Measurements from ENCODE around the gene CD58.

Gene CD58

GRCh38 chr1:116508085-116508983, 62.5 kb downstream of the CD58 start:
- TF ChIP-seq REST (IDR thresholded peaks at IDR 0.05; ENCODE audit: insufficient read depth in 1 of 2, low read depth in 2 of 2, low read length in 2 of 2) (no peak), TAF1 (IDR thresholded peaks at IDR 0.05; ENCODE audit: borderline replicate concordance, insufficient read depth, low read length) (no peak), FOXP2 (optimal IDR thresholded peaks at IDR 0.05; ENCODE audit: borderline replicate concordance, extremely low read depth, extremely low read length, insufficient read depth) (no peak), POLR2AphosphoS5 (IDR thresholded peaks at IDR 0.05; ENCODE audit: low read depth, low read length) (no peak), SIN3A (IDR thresholded peaks at IDR 0.05; ENCODE audit: borderline replicate concordance, insufficient read depth, low read length) (no peak)

- TF ChIP-seq SIN3A (IDR thresholded peaks at IDR 0.05; ENCODE audit: borderline replicate concordance, insufficient read depth, low read length) (no peak), REST (IDR thresholded peaks at IDR 0.05; ENCODE audit: insufficient read depth in 1 of 2, low read depth in 2 of 2, low read length in 2 of 2) (no peak), POLR2AphosphoS5 (IDR thresholded peaks at IDR 0.05; ENCODE audit: low read depth, low read length) (no peak), FOXP2 (optimal IDR thresholded peaks at IDR 0.05; ENCODE audit: borderline replicate concordance, extremely low read depth, extremely low read length, insufficient read depth) (no peak), TAF1 (IDR thresholded peaks at IDR 0.05; ENCODE audit: borderline replicate concordance, insufficient read depth, low read length) (no peak)
These were observed 63.2 kb downstream of the CD58 start for GRCh38 chr1:116507631-116508030.

GRCh38 chr1:116506132-116507004, 64.5 kb downstream of the CD58 start:
- TF ChIP-seq FOXP2 (optimal IDR thresholded peaks at IDR 0.05; ENCODE audit: borderline replicate concordance, extremely low read depth, extremely low read length, insufficient read depth): no peak
- TF ChIP-seq POLR2AphosphoS5 (IDR thresholded peaks at IDR 0.05; ENCODE audit: low read depth, low read length): no peak
- no peak for TF ChIP-seq REST (IDR thresholded peaks at IDR 0.05; ENCODE audit: insufficient read depth in 1 of 2, low read depth in 2 of 2, low read length in 2 of 2)
- TF ChIP-seq TAF1 (IDR thresholded peaks at IDR 0.05; ENCODE audit: borderline replicate concordance, insufficient read depth, low read length): no peak
- TF ChIP-seq SIN3A (IDR thresholded peaks at IDR 0.05; ENCODE audit: borderline replicate concordance, insufficient read depth, low read length): no peak

DNA sequence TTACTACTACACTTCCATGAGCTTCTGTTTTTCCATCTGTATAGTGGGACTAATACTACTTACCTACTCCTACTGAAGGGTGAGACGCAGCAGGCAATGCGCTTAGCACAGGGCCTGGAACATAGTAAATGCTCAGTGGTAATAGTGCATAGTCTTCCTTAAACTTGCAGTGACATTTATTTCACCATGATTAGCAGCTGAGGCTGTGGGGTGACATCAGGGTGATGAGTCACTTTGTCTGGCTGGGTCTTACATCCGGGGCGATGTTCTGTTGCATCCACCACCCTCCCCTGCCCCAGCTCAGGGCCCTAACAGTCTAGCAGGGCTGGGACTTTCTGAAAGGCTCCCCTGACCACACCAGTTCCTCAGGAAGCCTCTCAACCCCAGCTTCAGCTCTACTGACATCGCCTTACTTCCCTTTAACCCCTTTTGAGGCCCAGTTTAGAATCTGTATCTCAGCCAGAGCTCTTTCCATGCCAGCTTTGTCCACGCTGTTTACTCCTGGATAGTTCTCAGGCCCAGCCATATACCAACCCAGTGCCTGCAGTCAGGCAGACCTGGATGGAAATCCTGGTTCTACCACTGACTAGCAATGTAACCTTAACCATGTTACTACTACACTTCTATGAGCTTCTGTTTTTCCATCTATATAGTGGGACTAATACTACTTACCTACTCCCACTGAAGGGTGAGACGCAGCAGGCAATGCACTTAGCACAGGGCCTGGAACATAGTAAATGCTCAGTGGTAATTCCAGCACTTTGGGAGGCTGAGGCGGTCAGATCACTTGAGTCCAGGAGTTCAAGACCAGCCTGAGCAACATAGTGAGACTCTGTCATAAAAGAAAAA, 66.3 kb downstream of the CD58 start:
- TF ChIP-seq REST (IDR thresholded peaks at IDR 0.05; ENCODE audit: insufficient read depth in 1 of 2, low read depth in 2 of 2, low read length in 2 of 2) (no peak), FOXP2 (optimal IDR thresholded peaks at IDR 0.05; ENCODE audit: borderline replicate concordance, extremely low read depth, extremely low read length, insufficient read depth) (no peak), POLR2AphosphoS5 (IDR thresholded peaks at IDR 0.05; ENCODE audit: low read depth, low read length) (no peak), SIN3A (IDR thresholded peaks at IDR 0.05; ENCODE audit: borderline replicate concordance, insufficient read depth, low read length) (no peak), TAF1 (IDR thresholded peaks at IDR 0.05; ENCODE audit: borderline replicate concordance, insufficient read depth, low read length) (no peak)
